Measurements from ENCODE around the gene TNC.

- TF ChIP-seq CTCF (IDR thresholded peaks at IDR 0.05) (no peak), POLR2A (IDR thresholded peaks at IDR 0.05) (no peak)
These were observed 3.9 kb downstream of the TNC start for GRCh38 chr9:115114084-115114483.

All from lower leg skin (tissue), 3 donors.